HG03135 (cell line): ENCODE measurements around the gene ARAP2.
"Not testable (repeated sequence)": the region's sequence is repeated elsewhere in the genome, so short reads cannot be mapped to it uniquely, and the experiment has no call there.

ENCODE experiments used
- ATAC-seq: cut with Tn5 transposase; IDR thresholded peaks from one replicate; pipeline ENCODE4 v1.9.1; 2021; ENCODE audit warnings: mild to moderate bottlenecking, moderate library complexity; ENCODE audit not compliant: unreplicated experiment

The ARAP2 gene

DNA sequence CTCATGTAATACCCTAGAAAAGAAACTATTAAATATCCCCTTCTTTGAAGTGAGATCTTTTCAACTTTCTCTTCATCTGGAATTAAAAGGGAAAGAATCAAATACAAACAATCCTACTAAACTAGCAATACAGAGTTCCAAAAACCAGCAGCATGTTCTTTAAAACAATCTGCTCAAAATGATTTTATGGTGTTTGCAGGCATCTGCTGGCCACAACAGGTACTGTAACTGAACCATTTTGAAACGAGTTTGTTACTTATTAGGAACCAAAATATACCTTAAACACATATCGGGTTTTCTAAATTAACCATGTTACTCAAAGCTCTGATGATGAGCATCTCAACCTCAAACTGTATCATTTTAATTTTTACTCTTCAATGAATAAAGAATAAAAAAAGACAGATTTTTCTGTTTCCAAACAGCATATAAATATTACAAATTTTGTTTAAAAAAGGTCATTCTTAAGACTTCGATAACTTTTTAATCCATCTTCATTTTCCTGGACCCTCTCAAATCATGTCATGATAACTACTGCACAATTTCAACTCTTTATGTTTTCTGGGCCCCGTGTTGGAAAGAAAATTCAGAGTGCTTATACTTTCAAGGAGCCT is 56.5 kb downstream of the ARAP2 start:
- no peak for ATAC-seq

DNA sequence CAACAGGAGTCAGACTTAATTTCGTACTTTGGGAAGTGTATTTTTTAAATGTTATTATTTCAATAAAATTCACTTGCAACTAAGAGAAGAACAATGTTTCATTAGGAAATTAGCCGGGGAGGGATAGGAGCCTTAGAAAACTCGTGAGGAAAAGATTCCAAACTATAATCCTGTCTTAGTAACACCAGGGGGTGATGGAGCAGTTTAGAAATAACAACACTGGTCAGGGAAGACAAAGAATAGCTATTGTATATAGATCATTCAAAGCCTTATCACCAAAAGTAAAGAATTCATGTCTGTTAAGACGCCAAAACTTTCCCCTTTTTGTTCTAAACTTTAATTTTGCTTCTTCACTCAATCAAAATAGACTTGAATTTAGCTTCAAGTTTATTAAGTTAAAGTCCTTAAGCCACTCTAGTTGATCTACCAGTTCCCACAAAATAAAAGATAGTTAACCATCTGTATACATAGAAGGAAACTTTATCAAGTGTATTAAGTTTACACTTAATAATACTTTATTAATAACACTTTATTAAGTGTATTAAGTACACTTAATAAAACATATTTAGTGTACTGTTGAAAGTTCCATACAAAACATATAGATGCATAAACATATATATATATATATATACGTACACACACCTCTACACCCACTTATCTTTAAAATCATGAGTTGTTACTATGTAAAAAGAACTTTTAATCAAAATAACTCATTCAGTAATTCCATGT is 60.5 kb downstream of the ARAP2 start:
- no peak for ATAC-seq

DNA sequence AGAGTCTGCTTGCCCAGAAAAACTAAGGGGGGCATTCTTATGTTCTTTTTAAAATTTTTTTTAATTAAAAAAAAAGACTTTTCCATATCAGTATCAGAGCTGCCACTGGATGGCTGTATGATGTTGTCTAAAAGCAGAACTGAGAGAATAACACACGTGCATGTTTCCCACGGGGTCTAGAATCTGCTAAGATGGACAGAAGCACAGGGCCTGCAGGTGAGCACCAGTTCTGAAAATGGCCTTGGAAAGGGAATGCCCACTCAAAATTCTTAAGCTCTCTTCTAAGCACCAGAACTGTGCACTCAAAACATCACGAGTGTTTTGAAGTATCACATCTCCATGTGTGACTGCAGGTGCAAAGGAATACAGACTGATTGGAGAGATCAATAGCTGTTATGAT is 61.1 kb downstream of the ARAP2 start:
- ATAC-seq: no peak

DNA sequence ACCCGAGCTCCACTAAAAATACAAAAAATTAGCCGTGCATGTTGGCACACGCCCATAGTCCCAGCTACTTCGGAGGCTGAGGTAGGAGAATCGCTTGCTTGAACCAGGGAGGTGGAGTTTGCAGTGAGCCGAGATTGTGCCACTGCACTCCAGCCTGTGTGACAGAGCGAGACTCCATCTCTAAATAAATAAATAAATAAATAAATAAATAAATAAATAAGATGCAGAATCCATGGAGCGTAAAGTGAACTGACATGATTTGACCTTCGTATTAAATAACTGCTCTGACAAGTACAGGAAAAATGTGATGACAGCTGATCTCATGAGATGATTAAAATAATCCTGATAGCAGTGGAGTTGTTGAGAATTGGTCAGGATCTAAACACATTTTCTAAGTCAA is 62.0 kb downstream of the ARAP2 start:
- ATAC-seq: not testable (repeated sequence)

DNA sequence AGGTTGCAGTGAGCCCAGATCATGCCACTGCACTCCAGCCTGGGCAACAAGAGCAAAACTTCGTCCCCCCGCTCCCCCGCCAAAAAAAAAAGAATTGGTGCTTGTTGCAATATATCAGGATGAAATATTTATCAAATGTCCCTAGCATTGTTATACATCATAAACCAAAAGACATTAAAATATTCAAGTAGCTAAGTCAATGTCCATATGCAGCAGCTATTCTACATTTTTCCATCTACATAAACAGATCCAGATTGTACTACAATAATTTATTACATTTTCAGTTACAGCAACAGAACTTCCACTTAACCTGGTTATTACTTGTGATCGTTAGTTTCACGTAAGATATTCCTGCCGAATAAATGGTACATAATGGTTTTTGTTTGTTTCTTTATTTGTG is 64.1 kb downstream of the ARAP2 start:
- ATAC-seq: no peak

DNA sequence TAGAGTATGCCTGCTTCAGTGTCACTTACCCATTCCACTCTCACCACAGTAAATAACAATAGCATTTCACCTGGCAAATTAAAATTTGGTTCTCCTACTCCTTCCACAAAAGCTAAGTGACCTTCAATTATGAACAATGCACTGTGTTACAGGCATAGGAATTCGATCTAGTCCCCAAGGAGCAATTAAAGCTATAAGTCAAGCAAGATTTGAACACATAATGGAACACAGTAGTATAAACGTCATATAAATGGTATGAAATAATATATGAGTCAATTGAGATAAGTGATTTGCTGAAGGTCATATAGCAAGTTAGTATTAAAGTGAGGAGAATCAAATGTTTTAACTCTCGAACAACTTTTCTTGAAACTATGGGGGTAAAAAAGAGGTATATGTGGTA is 65.8 kb downstream of the ARAP2 start:
- no peak for ATAC-seq

DNA sequence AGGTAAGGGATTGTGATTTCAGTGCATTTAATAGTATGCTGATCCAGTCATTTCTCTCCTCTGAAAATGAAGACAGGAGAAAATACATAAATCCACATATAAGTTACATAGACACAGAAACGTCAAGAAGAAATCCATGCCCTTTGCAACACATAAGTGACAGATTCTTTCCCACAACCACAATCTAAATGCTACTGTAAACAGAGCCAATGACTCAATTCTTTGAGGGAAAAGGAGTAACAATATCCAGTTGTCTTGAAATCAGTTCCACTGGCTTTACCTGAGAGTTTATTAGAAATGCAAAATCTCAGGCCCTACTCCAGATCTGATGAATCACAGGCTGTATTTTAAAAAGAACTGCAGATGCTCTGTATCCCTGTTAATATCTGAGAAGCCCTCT is 66.4 kb downstream of the ARAP2 start:
- no peak for ATAC-seq

DNA sequence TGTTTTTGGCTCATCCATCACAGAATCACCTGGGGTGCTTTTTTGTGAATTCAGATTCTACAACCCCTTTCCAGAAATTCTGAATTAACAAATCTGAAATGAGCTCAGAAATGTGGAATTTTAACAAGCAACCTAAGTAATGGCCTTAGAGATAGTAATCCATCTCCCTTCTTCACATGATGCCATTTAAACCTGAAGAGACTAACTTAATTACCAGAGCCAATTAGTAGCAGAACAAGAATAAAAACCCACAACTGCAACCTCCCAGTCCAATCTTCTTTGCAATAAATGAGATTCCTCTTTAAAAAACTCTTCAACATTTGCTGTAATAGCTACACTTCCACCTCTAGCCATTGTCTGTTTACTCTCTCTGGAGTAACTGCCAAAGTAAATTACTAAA is 69.7 kb downstream of the ARAP2 start:
- no peak for ATAC-seq

DNA sequence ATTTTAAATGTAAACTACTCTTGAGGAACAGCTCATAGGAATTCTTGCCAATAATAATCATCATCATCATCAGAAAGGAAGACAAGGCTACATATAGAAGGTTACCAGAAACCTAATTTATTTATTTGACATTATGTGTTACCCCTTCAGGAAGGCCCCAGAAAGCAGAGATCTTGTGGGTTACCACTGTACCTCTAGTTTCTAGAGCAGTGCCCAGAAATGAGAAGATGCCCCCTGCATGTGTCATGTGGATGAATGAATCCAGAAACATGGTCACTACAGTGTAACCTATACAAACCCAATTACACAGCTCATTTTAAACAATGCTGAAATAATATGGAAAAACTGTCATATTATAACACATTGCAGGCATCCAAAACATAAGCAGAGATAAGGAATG is 70.4 kb downstream of the ARAP2 start:
- no peak for ATAC-seq

DNA sequence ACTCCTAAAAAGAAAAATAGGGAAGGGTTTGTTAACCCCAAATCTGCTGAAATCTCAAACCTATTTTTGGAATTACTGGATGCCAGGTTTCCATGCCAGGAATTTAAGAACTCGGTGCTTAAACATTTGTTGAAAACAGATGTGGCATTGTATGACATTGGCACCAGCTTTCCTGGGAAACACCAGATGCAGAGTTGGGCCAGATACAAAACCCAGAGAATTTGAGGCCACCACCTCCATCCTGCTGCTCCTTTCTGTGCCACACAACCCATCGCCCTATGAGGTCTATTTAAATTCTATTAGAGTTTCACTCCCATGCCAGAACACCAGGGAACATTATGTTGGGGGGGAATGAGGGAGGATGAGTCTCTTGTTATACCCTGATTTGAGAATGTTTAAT is 71.7 kb downstream of the ARAP2 start:
- ATAC-seq: no peak

DNA sequence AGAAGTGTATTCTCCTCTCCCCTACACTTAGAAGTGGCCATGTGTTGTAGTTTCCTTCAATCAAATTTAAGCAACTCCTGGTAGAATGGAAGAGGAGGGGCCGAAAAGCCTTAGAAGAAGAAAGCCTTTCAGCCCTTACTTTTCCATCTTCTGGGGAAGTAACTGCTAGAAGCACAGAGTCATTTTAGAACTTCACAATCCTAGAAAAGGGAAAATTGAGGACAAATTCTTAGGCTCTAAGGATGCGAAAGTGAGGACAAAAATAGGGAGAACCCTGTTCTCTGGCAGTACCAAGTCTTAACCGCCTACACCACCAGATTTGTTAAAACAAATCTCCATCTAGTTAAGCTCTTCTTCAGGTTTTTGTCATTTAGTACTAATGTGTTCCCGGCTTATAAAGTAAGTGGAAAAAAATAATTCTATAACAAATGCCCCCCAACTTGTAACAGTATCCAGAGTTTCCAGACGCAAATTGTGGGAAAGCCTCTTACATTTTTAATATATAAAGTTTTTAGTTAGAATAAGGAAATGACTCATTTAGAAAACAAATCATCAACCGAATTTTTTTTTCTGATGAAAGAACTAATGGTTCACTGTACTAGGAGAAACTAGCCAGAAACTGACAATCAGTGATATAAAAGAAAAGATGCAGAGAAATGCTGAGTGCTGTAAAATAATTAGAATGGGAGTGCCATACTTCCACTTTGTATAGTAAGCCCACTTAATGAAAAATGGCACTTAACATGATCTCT is 76.0 kb downstream of the ARAP2 start:
- no peak for ATAC-seq

DNA sequence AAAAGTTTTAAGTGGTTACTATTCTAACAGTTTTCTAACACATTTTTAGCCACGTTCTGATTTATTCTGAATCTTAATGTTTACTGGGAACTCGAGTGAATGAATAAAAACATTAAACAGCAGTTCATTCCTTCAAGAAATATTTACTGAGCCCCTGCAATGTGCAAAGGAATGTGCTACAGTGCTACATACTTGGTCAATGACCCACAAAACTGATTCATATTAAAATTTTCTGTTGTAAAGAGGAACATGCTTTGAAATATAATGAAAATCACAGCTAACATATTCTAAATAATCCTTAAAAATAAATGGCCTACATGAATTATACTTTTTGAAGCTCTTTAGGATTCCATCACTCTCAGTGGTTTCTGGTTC is 78.7 kb downstream of the ARAP2 start:
- ATAC-seq: no peak

DNA sequence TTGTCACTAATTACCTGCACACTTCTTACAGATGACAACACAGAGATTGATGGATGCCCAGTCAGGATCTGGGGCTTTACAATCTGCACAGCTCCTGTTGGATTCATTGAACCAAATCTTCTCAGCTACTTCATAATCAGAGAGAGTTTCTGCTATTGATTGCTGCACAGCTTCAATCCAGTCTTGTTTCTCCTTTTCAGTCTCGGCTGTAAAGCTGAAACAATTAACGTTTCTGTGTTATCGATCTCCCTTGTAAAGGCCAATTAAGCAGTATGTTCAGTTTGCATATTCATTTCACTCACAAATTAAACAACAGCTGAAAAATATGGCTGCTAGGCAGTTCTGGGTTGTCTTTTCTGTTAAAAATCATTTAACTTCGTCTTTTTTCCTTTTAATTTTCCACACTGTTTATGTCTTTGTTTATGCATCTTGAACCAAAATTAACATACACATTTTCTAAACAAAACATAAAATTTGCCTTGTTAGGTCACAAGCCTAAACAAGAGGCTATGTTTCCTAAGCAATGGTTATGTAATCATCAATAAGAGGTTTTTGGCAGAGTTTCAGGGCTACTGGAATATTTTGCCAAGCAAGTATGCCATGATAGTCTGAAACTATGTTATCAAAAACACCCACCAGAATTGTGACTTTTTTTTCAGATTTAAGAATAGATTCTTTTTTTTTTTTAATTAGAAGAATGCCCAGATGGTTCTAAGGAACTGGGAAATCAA is 79.2 kb downstream of the ARAP2 start:
- no peak for ATAC-seq

DNA sequence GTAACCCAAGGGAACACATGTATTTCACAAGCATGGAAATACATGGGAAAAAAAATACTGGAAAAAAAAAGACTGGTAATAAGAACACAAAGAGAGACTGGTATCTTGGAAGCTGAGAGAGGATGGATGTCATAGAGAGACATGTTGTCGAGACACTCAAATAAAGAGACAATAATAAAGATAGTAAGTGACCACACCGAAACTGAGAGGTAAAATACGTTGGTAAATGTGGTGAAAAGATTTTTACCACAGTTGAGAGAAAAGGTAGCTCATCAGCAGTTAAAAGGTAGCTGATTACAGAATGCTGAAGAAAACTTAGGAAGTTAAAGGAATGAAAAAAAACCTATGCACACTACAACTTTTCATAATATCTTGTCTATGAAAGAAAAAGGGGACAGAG is 81.1 kb downstream of the ARAP2 start:
- ATAC-seq: no peak

DNA sequence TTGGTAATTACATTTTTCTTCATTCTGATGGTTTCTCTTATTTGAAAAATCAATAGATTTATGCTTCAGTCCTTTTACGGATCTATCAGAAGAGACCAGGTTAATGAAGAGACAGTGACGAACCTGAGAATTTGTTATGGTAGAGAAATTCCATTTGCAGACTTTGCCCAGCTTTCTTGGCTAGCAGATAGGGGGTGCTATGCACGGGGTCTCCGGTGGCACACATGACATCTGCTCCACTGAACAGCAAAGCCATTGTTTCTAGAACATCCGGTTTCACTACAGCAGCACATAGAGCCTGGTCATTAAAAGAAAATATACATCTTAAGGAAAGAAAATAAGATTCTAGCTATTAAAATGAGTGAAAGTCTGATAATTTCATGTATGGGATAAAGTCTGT is 85.1 kb downstream of the ARAP2 start:
- no peak for ATAC-seq

DNA sequence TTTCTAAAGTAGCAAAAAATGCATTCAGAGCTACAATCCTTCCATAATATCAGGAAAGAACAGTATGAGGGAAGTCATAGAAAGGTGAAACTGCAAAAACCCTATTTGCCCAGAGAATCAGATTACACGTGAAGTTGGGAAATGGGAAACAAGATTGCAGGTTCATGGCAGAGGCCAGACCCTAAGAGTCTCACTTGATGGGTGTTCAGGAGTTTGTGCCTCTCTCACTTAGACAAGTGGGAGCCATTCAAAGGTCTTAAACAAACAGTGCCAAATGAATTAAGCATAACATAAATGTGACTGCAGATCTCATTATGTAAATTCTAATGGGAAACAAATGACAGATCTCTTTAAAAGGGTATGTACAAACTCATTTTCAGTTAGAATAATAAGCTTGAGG is 91.6 kb downstream of the ARAP2 start:
- no peak for ATAC-seq

DNA sequence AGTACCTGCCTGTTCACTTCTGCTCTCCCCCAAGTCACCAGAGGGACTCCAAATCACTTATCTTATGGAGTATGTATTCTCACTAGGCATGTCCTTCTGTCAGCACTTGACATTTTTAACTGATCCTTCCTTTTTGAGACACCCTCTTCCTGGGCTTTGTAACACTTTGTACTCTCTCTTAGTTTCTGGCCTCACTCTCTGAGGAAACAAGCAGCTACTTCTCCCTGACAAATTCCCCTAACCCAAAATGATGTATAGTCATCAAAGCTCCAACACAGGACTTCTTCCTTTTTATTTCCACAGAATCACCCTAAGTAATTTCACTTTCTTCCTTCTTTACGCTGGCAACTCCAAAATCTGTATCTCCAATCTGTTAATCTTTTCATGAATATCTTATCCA is 101.8 kb downstream of the ARAP2 start:
- ATAC-seq: no peak

DNA sequence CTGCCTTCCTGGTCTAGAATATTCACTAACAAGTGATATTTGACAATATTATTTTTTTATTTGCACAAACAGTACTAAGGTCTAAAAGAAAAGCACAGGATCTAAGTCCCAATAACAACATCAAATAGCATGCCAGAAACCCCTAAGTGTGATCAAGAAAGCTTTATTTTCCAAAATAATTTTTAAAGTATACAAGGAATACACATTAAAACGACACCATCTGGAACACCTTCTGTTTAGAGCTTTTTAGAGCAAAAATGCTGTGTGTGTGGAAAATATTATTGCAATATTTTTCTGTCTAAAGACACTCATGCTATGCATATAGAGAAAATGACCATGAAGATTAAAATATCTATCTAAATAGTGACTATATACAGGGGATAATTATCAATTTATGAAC is 103.1 kb downstream of the ARAP2 start:
- ATAC-seq: no peak

DNA sequence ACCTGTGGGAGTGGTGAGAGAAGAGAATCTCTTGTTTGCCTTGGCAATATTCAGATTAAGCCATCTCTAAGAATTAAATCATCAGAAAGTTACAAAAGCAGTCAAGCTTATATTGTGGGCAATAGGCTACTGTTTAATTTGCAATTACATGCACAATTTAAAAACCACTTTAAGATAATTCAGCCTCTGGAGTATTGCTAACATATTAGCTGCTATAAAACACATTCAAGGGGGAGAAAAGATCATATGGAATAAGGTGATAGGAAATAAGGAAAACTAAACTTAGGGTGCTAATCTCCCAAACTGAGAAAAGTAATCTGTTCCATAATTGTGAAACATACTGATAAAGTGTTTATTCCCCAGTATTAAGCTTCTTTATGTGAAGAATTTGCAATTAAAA is 103.9 kb downstream of the ARAP2 start:
- ATAC-seq: no peak

DNA sequence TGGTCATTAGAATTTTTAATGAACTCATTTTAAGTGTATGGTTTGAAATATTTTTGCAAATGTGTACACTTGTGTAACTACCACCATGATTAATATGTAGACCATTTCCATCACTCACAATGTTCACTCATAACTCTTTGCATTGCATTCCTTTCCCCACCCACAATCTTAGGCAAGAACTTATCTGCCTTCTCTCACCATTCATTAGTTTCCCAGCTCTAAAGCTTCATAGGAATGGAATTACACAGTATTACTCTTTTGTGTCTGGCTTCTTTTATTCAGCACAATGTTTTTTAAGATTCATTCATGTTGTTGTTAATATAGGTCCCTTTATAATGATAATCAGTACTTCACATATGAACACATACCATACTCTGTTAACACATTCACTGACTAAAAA is 106.1 kb downstream of the ARAP2 start:
- ATAC-seq: no peak

DNA sequence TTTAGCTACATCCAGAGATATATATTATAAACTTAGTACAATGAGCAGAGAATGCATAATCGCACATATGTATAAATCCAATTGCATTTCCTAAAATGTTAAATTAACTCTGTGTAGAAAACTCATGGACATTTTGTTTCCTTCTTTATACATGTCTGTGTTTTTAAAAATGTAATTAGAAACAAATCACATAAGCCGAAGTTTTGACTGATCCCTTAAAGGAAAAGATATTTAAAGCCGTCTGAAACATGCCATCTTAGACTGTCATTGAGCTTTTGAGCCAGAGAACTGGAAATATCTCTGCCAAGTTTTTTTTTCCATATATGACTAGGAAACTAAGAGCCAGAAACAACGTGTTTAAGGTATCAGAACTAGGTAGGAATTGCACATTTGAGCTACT is 107.0 kb downstream of the ARAP2 start:
- no peak for ATAC-seq

DNA sequence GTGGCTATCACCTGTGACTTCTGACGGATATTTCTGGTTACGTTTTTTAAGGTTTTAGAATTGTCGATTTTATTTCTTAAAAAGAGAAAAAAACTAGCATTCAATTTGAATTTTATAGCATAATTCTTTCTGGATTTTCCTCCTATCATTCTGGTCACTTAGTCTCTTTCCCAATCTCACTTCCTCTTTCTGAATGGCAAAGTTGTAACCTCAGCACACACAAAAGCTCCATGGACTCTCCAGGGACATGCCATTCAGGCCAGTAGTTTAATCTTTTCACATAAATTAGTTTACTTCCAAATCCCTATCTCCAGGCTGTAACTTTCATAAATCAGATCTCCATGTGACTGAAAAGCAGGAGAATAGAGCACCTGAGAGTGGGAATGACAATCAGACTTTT is 110.7 kb downstream of the ARAP2 start:
- ATAC-seq: no peak
